MCF 10A (cell line): ENCODE results near the gene LAD1. TPM values are rescaled to one million over a fixed set of nuclear protein-coding genes. Genes with fewer than 3 reads are reported as not detected.

Source experiments
- BruUV-seq: library from RNA; stranded (reverse); fragments of 400-500 nt; replicated peaks from 2 replicates; lab custom pipeline; 2021; lab: Mats Ljungman, UMichigan
- CTCF ChIA-PET: fragments of 300-600 bp; sonication (Branson Sonifier 250); formaldehyde crosslinking; extraction: SDS; loops from one replicate; lab custom pipeline; 2021; ENCODE audit warnings: antibody characterized with exemption, inconsistent platforms; lab: Yijun Ruan, JAX
- POLR2A ChIA-PET: fragments of 300-600, 350-650 bp; sonication (Branson Sonifier 250); formaldehyde crosslinking; extraction: SDS; loops from one replicate; lab custom pipeline; 2020; ENCODE audit warnings: antibody characterized with exemption, inconsistent platforms; lab: Yijun Ruan, JAX
- DNase-seq: peaks from one replicate; pipeline ENCODE4 v3.0.0-alpha.2; 2018; ENCODE audit not compliant: unreplicated experiment
- H3K27ac Mint-ChIP-seq: one replicate; pipeline ENCODE4 v1.8.0; 2022; ENCODE audit warnings: mild to moderate bottlenecking, low read depth, mixed read lengths; ENCODE audit not compliant: unreplicated experiment
- H3K27me3 Mint-ChIP-seq: one replicate; pipeline ENCODE4 v1.8.0; 2022; ENCODE audit warnings: mixed read lengths; ENCODE audit not compliant: insufficient read depth, unreplicated experiment
- H3K36me3 Mint-ChIP-seq: one replicate; pipeline ENCODE4 v1.8.0; 2022; ENCODE audit warnings: mild to moderate bottlenecking, moderate library complexity, mixed read lengths; ENCODE audit not compliant: insufficient read depth, unreplicated experiment
- H3K4me1 Mint-ChIP-seq: one replicate; pipeline ENCODE4 v1.8.0; 2022; ENCODE audit warnings: mixed read lengths; ENCODE audit not compliant: insufficient read depth, unreplicated experiment
- H3K4me3 Mint-ChIP-seq: one replicate; pipeline ENCODE4 v1.8.0; 2022; ENCODE audit warnings: mild to moderate bottlenecking, moderate library complexity, mixed read lengths; ENCODE audit not compliant: unreplicated experiment
- H3K9me3 Mint-ChIP-seq: one replicate; pipeline ENCODE4 v1.8.0; 2022; ENCODE audit warnings: mixed read lengths; ENCODE audit not compliant: unreplicated experiment
- CTCF ChIP-seq: fragments of 200-600 bp; IDR thresholded peaks from one replicate; pipeline ENCODE4 v1.8.0; 2022; ENCODE audit warnings: antibody characterized with exemption, mild to moderate bottlenecking; ENCODE audit not compliant: unreplicated experiment
- intact Hi-C: fragments of 100-400 bp; cut with micrococcal nuclease; formaldehyde crosslinking; loops from 2 replicates; pipeline ENCODE4 v1.14.1; 2022
- total RNA-seq: library from RNA; stranded (reverse); gene quantifications from 2 replicates; pipeline ENCODE4 v1.2.3, GENCODE V29; 2022

Gene LAD1
- total RNA-seq, 1 experiment from 2014 or later = 40.9 TPM

DNA sequence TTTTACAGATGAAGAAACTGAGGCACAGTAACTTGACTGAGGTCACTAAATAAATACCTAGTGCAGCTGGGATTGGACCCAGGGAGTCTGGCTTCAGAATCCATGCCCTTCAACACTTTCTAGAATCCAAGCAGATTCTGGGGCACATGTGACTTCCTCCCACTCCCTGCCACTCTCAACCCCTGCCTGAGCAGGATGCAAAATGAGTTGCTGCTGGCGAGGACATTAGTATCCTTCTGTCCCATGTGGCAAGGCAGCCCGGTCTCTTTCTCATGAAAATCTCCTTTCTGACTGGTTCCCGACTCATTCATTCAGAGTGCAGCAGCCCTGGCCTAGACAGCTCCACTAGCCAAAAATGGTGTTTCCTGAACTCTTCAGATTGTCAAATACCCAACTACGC lies 50.0 kb downstream of the LAD1 start:
- intact Hi-C loops = no loop called here
- POLR2A ChIA-PET = interaction anchor here (1.1 to 10.7 kb wide), 8 partner anchors 11 to 195 kb away, joined by 3 to 146 read pairs (median 8); partner anchors contain the start of gene TMEM9

GRCh38 chr1:201348211-201348566 lies 50.9 kb downstream of the LAD1 start:
- no TSS peak for BruUV-seq
- intact Hi-C loops = loop anchor here (1.0 kb wide), 1 partner anchor 60 kb away; no protein-coding TSS in a partner anchor
- CTCF ChIA-PET = interaction anchor here (0.7 to 7.7 kb wide), 22 partner anchors 10 to 230 kb away, joined by 3 to 445 read pairs (median 10); no protein-coding TSS in a partner anchor
- H3K9me3 Mint-ChIP-seq = no peaks in the 10 kb centered on the region
- peak; percentile 92 for DNase-seq
- POLR2A ChIA-PET = interaction anchor here (0.7 to 10.7 kb wide), 6 partner anchors 12 to 194 kb away, joined by 3 to 146 read pairs (median 16); partner anchors contain the start of gene TMEM9
- peaks cover 6% of the 10 kb centered on the region for H3K36me3 Mint-ChIP-seq
- H3K27me3 Mint-ChIP-seq = peaks cover 10% of the 10 kb centered on the region
- H3K4me1 Mint-ChIP-seq = peaks cover 24% of the 10 kb centered on the region
- TF ChIP-seq CTCF = peak; percentile 92
- no peak overlapping the region for H3K27ac Mint-ChIP-seq
- no peak overlapping the region for H3K4me3 Mint-ChIP-seq

More for the DNA sequence above, 50.0 kb downstream of the LAD1 start:
- Mint-ChIP-seq H3K9me3 (no peaks in the 10 kb centered on the region), H3K4me1 (peaks cover 33% of the 10 kb centered on the region), H3K36me3 (peaks cover 6% of the 10 kb centered on the region), H3K4me3 (no peak overlapping the region), H3K27me3 (peaks cover 10% of the 10 kb centered on the region), H3K27ac (no peak overlapping the region)
- DNase-seq = no peak
- no TSS peak for BruUV-seq
- no peak for TF ChIP-seq CTCF
- CTCF ChIA-PET = interaction anchor here (0.6 to 7.7 kb wide), 22 partner anchors 10 to 377 kb away, joined by 3 to 445 read pairs (median 5); no protein-coding TSS in a partner anchor

- ChIA-PET POLR2A (interaction anchor here (0.6 to 10.7 kb wide), 14 partner anchors 11 to 193 kb away, joined by 3 to 146 read pairs (median 7); partner anchors contain the start of gene TMEM9), CTCF (interaction anchor here (0.6 to 7.7 kb wide), 38 partner anchors 9 to 198 kb away, joined by 3 to 445 read pairs (median 5); no protein-coding TSS in a partner anchor)
- no TSS peak for BruUV-seq
- DNase-seq = no peak
- no peaks in the 10 kb centered on the region for H3K9me3 Mint-ChIP-seq
- intact Hi-C loops = loop anchor here (1.0 kb wide), 1 partner anchor 61 kb away; no protein-coding TSS in a partner anchor
- H3K4me1 Mint-ChIP-seq = peaks cover 21% of the 10 kb centered on the region
- H3K27me3 Mint-ChIP-seq = peaks cover 10% of the 10 kb centered on the region
- peaks cover 6% of the 10 kb centered on the region for H3K36me3 Mint-ChIP-seq
- no peak for TF ChIP-seq CTCF
- H3K27ac Mint-ChIP-seq = no peak overlapping the region
- H3K4me3 Mint-ChIP-seq = no peak overlapping the region
Measured at GRCh38 chr1:201347498-201348210, 51.5 kb downstream of the LAD1 start.

DNA sequence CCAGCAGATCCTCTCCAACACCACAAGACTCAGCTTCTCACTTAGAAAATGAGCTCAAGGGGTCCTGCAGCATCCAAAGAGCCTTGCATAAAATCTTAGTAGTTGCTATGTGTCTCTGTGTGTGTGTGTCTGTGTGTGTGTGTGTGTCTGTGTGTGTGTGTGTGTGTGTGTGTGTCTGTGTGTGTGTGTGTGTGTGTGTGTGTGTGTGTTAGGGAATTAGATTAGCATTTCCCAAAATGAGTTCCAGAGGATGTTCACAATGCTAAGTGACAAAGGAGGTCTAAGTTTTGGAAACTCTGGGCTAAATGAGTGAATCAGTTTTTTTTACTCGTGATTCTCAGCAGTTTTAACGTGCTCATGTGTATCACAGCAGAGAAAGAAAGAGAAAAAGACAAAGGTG lies 52.1 kb downstream of the LAD1 start:
- no peaks in the 10 kb centered on the region for H3K9me3 Mint-ChIP-seq
- BruUV-seq = no TSS peak
- no peak for TF ChIP-seq CTCF
- H3K36me3 Mint-ChIP-seq = peaks cover 6% of the 10 kb centered on the region
- H3K4me1 Mint-ChIP-seq = peaks cover 21% of the 10 kb centered on the region
- no peak overlapping the region for H3K27ac Mint-ChIP-seq
- CTCF ChIA-PET = interaction anchor here (0.6 to 7.7 kb wide), 36 partner anchors 9 to 1736 kb away, joined by 3 to 445 read pairs (median 5); no protein-coding TSS in a partner anchor
- H3K4me3 Mint-ChIP-seq = no peak overlapping the region
- H3K27me3 Mint-ChIP-seq = peaks cover 10% of the 10 kb centered on the region
- POLR2A ChIA-PET = interaction anchor here (0.6 to 10.7 kb wide), 17 partner anchors 11 to 95 kb away, joined by 3 to 146 read pairs (median 6); no protein-coding TSS in a partner anchor
- intact Hi-C loops = loop anchor here (1.0 kb wide), 5 partner anchors 14 to 93 kb away; no protein-coding TSS in a partner anchor
- no peak for DNase-seq
